GM21367 (cell line): ENCODE measurements around the gene EVX2.

Experiments
- ATAC-seq: cut with Tn5 transposase; IDR thresholded peaks from one replicate; pipeline ENCODE4 v1.9.1; 2021; ENCODE audit not compliant: unreplicated experiment

EVX2 gene

DNA sequence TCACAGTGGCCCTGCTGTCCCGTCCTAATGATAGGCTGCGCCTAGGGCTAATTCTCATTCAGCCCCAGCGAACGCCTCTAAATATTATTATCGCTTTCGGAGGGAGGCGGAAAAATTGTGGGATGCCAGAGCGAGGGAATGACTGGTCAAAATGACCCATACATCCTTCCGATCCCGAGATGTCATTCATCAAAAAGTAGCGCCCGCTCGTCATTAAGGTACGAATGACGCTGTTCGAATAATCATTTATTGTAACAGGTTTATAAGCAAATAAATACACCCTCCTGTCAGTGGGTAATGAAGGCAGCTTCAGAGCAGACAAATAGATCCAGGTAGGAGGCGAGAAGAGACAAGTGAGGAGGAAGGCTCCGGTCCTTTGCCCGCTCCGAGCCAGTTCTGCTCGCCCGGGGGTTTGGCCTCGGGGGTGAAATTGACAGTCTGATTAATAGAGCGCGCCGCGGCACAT, at the start of gene EVX2:
TSS of gene EVX2 (minus strand) at position 167 of the 466 bp plus-strand sequence. CDS start 186 bp downstream, outside the sequence.
- ATAC-seq: no peak

DNA sequence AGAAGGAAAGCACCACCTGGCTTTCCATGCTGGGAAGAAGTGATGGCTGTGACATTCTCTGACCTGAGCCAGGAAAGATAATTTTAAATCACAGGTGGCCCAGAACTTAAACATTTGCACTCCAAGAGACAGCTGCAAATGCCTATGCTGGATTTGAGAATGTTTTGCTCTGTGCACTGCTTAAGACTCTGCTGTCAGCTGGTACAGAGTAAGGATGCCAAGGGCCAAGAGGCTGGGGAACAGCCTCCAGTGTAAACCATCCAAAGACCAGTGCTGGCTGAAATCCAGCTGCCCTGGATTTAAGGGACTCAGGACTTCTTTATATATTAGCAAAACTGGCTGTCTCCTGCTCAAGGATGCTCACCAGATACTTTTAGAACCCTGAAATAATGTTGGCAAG, 49.6 kb upstream of the EVX2 start:
- no peak for ATAC-seq

DNA sequence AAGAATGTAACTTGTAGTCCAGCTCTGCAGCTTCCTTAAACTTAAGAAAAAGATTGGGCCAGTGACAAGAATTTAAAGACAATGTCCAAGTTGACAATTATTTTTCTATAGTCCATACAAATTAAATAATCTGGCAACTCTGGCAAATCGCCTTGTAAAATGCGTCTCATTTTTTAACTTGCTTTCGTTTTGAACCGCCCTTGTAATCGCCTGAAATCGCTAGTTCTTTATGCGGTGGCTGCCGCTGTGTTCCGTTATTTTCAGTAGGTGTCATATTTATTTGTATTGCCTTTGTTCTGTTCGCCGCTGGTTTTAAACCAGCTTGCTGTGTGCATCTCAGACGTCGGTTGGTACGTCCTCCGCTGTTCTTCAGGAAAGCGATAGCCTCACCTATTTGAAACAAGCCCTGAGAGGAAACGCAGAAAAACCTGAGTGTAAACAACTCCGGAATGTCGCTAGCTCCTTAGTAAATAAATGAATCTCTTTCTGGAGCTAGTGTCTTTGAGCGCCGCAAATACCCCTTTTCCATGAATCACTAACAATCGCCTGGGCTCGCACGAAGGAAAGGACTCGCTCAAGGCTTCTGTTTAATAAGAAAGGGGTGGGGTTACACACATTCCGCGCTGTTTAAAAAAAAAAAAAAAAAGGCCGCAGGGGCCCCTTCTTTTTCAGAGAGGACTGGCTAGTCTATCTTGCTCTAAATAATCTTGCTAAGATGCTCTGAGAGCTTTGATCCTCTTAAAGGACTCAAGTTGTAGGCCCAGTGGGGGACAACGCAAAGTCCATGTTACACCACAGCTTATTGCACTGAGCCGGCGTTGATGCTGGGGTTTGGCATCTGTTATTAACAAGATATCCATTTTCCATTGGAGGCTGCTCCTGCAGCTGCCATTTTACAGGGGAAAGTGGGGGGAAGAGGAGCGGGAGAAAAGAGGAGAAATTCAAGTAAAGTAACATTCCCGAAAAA, 48.7 kb upstream of the EVX2 start:
- ATAC-seq: no peak

DNA sequence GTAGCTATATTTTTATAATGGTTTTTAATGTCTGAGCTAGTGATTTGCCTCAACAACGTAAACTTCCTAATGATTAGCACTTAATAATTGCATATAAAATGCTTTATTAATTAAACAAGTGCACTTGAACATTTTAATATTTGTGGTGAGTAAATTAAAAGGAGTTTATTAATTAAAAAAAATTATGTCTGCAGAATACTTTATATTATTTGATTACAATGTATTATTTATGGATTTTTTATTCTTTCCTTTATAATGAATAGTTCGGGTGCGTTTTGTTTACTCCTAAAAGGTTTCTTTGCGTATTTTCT, 48.0 kb upstream of the EVX2 start:
- ATAC-seq: no peak

DNA sequence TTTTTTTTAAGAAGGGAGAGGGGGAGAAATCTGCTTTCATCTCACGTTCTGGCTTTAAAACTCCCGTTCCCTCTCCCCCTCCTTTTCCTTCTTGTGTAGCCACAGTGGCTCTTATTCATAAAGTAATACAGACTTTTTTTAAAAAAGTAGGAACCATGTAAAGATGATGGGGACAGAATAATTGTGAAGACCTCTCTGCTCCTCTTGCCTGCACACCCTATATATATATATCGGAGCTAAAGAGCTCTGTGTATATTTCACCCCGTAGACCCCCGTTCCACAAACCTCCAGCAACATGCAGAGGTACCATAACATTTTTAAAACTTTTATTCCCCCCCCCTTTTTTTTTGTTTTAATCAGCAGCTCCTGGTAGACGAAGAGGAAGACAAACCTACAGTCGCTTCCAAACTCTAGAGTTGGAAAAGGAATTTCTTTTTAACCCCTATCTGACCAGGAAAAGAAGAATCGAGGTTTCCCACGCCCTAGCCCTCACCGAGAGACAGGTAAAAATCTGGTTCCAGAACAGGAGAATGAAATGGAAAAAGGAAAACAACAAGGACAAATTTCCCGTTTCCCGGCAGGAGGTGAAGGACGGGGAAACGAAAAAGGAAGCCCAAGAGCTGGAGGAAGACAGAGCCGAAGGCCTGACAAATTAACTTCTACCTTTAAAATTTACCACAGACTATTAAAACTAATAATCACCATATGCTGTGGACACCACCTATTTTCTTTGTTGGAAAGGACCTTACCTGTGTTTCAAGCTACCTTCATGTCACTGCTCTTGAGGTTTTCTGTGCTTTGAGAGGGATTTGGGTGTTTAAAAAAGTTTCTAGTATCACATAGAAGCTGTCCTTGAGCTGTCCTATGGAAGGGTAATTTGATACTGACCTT, 47.4 kb upstream of the EVX2 start:
- ATAC-seq: no peak

DNA sequence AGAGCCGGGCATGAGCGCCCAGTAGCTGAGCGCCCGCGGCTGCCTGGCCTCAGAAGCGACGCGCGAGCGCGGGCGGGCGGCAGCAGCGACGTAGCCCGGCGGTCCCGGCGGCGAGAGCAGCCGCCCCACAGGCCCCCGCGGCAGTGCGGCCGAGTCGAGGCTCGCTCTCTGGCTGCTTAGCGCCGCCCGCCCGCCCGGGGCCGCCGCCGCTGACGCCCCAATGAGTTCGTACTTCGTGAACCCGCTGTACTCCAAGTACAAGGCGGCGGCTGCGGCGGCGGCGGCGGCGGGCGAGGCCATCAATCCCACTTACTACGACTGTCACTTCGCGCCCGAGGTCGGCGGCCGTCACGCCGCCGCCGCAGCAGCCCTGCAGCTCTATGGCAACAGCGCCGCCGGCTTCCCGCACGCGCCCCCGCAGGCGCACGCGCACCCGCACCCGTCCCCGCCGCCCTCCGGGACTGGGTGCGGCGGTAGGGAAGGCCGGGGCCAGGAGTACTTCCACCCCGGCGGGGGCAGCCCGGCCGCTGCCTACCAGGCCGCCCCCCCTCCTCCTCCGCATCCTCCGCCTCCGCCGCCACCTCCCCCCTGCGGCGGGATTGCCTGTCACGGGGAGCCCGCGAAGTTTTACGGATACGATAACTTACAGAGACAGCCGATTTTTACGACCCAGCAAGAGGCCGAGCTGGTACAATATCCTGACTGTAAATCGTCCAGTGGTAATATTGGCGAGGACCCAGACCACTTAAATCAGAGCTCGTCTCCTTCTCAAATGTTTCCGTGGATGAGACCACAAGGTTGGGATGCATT, 46.6 kb upstream of the EVX2 start:
- no peak for ATAC-seq

DNA sequence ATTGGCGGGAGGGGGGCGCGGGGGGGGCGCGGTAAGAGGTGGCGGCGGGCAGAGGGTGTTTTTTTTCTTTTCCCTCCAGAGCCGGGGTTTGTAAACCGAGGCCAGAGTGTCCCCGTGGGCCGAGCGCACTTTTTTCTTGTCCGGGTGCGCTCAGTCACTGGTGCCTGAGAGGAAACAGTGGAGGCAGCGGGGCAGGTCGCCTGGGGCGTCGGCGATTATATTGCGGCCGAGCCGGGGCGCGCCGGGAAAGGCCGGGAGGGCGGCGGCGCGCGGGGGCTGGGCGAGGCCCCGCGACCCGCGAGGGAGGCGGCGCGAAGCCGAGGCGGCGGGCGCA, 46.0 kb upstream of the EVX2 start:
- no peak for ATAC-seq

DNA sequence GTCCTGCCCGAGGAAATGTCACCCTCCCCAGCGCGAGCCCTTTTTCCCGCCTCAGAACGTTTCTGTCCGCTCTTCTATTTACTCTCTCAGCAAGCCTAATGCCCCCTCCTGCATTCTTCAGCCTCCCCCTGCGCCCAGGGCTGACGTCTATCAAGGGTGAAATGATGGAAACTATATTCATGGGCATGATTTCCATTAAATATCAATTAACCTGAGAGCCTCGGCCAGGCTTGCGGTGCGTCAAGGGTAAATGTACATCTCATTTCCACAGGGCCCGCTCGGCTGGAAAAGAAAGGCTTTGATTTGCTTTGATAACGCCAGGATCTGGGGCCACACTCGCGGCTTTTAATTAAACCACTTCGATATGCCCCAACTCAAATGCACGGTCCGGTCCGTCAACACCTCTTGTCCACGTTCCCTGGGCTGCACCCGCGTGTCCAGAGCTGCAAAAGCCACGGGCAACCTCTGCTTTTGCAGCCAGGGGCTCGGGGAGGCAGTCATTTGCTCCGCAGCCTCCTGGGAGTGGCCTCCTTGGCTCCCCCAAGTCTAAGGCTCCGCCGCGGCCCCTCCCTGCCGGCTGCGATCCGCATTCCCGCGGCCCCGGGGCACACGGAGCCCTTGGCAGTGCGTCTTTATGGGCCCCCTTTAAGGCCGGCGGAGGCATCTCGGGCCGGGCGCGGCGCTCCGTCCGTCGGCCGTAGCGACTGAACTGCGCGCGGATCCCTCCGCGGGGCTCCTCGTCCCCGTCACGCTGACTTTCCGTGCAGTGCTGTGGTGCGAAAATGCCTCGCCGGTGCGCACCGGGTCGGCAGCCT, 45.4 kb upstream of the EVX2 start, which contains the start of gene HOXD8:
TSS of gene HOXD8 (plus strand) at position 724 of the 815 bp plus-strand sequence. CDS start 662 bp downstream, outside the sequence.
- ATAC-seq: no peak

DNA sequence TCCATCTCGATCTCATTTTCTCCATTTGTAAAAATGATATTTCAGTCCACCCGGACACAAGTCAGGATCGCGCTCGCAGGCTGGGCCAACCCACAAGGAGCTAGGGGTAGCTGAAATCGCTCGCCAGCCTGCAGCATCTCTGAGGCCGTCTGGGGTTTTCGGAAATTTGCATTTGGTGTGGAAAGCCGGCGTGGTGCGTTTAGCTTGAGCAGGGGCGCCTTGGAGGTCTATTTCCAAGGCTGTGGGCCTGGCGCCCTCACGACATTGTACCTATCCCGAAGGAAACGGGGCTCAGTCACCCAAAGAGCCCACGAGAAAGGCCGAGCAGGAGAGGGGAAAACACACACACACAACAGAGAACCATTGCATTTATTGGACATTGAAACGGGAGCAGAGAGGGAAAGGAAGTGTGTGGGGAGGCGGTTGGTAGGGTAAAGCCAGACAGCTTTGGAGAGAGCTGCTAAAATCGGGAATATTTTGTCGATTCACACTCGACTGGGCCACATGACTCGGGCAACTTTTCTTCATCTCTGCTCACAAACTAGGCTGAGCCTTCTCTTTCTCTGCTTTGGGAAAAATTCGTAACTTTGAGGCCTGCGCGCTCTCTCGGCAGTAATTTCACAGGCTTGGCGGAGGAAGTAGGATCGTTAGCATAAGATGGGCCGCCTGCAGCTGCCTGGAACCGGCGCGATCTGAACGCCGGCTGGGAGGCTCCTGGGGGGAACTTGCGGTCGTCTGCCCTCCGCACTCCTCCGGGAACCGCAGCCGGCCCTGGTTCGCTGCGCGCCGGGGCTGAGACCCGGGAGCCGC, 44.6 kb upstream of the EVX2 start:
- no peak for ATAC-seq

DNA sequence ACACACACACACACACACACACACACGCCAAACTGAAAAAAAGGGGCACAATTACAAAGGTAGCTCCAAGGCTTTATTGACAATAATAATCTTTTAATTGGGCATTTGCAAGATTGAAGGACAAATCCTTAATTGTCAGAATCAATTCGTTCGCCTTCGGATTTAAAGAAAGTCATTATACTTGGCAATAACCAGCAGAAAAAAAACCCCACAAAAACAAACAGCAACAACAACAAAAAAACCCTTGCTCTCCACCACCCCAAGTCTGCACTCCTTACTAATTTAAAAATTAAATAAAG, 44.0 kb upstream of the EVX2 start:
- no peak for ATAC-seq

DNA sequence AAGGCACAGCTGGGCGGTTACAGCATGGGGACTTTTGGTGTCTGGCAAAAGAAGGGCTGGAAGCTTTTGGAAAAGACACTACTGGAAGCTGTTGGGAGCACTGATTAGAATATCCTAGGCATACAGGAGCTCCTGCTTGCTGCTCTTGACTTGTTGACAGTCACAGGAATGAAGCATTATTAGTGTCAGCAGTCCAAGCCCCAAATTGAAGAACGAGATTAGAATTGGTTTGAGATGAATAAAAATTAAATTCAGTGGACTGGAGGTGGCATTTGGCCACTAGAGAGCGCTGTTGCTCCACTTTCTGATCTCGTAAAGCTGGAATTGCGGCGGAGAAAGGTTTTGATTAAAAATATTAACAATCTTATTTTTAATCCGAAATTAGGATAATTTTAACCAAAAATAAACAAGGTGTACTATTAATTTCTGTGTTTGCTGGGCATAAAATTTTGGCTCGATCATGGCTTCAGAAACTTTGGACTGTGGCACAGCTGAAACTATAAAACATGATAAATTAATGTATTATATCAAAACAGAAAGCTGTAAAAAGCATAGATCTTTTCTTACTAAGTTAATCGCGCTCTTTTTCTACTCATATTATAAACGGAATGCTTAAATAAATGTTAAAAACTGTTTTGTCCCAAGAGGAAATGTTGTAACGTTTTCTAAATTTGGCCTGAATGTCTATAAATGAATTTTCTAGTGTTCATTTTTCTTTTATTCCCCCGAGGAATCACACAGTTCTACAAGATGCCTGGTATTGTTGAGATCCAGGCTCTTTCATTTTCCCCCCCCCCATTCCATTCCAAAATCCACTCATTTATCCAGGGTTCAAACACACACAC, 43.4 kb upstream of the EVX2 start:
- ATAC-seq: no peak

DNA sequence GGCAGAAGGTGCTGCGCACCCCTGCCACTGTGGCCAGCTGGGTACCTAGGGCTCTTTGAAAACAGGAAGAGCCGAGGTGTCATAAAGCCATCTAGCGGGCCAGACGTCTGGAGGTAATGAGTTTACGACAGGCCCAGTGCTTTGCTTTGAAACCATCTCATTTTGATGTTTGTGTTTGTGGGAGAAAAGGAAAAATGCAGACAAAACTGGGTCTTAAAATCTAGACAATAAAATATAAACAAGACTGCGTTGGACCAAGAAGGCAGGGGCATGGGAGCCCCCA, 42.0 kb upstream of the EVX2 start:
- ATAC-seq: no peak

DNA sequence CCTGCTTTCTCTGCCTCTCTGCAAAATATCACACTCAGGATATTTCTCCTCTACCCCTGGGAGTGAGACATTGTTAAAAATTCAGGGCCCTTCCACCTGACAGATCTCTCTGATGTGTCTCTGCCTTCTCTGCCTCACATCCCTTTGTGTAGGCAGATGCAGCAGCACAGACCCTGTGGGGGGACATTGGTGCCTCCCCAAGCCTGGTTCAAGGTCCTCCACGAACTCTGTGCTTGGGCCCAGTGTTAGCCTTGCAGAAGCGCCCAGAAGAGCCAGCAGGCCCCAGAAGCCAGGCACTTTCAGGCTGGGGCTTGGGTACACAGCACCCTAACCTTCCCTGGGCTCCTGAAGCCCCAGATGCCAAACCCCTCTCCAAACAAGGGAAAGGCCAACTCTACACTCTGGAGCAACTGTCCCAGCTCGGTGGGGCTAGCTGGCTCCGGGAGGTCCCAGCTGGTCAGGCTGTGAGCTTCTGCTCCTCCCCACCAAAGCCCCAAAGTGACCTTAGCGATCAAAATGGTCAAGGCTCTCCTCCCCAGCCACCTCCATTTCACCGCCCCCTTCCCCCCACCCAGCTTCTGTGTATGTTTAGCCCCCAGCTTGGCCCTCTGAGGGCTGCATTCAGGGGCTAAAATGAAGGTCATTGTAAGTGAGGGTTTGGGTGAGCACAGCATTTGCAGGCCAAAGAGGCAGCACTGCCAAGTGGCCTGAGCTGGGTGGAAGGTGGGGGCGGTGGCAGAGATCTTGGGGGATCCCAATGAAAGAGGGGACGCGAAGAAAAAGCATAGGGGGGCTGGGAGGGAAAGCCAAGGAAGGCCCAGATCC, 41.4 kb upstream of the EVX2 start:
- no peak for ATAC-seq

DNA sequence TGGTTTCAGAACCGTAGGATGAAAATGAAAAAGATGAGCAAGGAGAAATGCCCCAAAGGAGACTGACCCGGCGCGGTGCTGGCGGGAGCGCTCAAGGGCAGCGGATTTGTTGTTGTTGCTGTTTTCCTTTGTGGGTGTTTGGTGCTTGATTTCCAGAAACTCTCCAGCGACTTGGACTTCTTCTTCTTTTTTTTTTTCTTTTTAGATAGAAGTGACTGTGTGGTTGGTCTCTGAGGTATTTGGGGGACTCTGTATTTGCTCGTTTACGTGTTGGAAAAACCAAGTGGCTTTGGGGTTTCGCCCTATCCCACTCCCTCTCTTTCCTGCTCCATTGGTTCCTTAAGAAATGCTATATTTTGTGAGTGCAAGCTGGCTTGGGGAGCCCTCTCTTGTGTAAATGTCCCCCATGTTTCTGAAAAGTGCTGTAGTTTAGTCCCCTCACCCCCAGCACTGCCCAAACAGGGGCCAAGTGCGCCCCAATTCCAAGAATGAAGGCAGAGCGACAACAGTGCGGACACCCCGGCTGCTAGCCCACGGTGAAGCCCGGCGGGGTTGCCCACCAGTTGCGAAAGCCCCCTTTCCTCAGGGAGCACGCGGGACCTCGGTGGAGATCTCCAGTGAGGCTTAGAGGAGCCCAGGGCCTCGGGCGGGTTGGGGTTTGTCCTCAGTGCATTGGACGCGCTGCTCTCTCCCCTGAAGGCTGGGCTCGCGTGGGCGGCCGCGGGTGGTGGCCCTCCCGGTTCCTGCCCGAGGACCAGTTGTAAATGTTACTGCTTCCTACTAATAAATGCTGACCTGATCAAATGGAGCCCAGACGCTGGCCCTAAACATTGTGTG, 40.6 kb upstream of the EVX2 start:
- no peak for ATAC-seq

DNA sequence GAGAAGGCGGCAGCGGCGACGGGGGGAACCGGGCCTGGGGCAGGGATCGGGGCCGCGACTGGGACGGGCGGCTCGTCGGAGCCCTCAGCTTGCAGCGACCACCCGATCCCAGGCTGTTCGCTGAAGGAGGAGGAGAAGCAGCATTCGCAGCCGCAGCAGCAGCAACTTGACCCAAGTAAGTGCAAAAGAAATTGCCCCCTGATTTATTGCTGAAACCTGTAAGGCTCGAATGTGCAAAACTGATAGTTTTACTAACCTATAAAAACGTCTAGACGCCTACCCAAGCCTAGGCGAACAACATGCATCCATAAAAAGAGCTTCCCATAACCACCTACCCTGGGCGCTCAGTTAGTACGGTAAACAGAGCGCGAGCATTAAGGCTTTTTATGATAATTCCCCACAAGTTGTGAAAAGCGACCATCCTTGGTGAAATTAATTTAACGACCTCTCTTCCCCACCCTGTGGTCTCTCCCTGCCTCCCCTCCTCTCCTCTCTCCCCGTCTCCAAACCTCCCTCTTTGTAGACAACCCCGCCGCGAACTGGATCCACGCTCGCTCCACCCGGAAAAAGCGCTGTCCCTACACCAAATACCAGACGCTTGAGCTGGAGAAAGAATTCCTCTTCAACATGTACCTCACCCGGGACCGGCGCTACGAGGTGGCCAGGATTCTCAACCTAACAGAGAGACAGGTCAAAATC, 39.8 kb upstream of the EVX2 start:
- ATAC-seq: no peak

DNA sequence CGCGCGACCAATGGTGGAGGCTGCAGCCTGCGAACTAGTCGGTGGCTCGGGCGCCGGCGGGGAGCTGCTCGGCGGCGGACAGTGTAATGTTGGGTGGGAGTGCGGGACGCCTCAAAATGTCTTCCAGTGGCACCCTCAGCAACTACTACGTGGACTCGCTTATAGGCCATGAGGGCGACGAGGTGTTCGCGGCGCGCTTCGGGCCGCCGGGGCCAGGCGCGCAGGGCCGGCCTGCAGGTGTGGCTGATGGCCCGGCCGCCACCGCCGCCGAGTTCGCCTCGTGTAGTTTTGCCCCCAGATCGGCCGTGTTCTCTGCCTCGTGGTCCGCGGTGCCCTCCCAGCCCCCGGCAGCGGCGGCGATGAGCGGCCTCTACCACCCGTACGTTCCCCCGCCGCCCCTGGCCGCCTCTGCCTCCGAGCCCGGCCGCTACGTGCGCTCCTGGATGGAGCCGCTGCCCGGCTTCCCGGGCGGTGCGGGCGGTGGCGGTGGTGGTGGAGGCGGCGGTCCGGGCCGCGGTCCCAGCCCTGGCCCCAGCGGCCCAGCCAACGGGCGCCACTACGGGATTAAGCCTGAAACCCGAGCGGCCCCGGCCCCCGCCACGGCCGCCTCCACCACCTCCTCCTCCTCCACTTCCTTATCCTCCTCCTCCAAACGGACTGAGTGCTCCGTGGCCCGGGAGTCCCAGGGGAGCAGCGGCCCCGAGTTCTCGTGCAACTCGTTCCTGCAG, 39.1 kb upstream of the EVX2 start, which contains the start of gene HOXD9:
TSS of gene HOXD9 (plus strand) at position 37 of the 728 bp plus-strand sequence. CDS start at position 87, 50 bp downstream.
- no peak for ATAC-seq
